WI38 (cell line): Measurements from ENCODE around the gene MICU2.

Experiments
- H3K4me3 ChIP-seq: 2 replicates; pipeline ENCODE4 v1.5.1; 2011; ENCODE audit warnings: low read depth, mild to moderate bottlenecking, control low read depth, low read length
- CTCF ChIP-seq: IDR thresholded peaks from 2 replicates; pipeline ENCODE4 v1.5.1; 2012; ENCODE audit warnings: low read depth, mild to moderate bottlenecking, control low read depth, low read length

MICU2 gene

GRCh38 chr13:21522847-21523246 lies 81.1 kb downstream of the MICU2 start:
- no peak for TF ChIP-seq CTCF
- H3K4me3 ChIP-seq = no peak overlapping the region

DNA sequence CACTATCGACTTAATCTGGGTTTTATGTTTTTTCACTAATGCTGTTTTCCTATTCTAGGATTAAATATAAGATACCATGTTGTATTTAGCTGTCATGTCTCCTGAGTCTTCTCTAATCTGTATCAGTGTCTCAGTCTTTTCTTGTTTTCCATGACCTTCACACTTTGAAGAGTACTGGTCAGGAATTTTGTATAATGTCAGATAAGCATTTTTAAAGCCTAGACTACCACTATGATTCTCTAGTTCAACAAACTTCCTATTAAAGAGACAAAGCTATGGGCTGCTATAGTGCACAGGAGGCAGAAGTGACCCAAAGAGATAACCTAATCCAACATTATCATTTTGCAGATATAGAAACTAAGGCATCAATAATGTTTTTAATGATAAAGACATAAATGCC lies 81.8 kb downstream of the MICU2 start:
- TF ChIP-seq CTCF = no peak
- no peak overlapping the region for H3K4me3 ChIP-seq

DNA sequence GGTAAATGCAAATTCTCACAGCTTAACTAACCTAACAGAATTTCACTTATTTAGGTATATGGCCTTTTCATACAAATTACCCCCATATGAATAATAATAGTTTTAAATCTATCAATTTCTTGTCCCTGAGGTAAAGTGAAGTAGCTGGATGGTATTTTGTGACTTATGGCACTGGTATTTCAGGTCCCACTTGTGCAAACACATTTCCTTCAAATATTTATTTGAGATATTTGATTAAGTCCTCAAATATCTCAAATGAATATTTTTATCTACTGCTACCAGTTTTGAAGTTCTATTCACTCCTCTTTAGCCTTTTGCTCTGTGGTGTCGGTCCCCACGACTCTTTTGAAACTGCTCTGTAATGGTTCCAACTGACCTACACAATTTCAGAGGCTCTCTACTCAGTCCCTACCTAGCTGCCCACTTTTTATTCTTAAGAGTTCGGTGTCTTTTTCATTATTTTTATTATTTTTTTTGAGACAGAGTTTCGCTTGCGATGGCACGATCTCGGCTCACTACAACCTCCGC lies 85.3 kb downstream of the MICU2 start:
- no peak for TF ChIP-seq CTCF
- no peak overlapping the region for H3K4me3 ChIP-seq

GRCh38 chr13:21517576-21517975 lies 86.4 kb downstream of the MICU2 start:
- no peak for TF ChIP-seq CTCF
- no peak overlapping the region for H3K4me3 ChIP-seq

DNA sequence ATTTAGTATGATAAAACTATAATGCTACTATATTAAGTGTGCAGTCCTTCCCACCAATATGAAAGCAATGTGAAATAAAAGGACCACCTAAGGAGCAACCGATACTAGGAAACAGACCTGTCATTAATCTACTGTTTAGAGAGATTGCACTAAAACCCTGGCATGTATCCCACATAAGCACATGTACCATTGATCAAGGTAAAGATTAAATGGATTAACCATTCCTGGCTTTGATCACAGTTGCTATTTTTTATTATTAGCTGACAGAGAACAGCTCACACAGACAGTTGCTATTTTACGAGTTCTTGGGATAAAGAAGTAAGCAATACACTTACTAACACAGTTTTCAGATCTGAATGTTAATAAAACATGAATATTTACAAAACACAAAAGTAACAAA lies 87.2 kb downstream of the MICU2 start:
- no peak for TF ChIP-seq CTCF
- H3K4me3 ChIP-seq = no peak overlapping the region

DNA sequence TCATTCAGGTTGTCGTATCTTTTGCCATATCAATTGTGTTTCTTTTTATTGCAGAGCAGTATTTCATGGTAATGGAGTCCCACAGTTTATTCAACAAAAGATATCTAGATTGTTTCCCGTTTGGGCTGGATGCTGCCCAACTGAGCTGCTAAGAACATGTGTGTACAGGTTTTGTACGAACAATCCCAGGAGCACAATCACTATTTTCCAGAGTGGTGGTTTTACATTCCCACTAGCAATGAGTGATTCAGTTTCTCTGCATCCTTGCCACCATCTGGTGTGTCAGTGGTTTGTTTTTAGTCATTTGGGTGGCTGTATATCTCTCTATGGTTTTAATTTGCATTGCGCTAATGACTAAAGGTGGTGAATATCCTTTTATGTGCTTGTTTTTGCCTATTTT lies 92.1 kb downstream of the MICU2 start:
- TF ChIP-seq CTCF = no peak
- no peak overlapping the region for H3K4me3 ChIP-seq

DNA sequence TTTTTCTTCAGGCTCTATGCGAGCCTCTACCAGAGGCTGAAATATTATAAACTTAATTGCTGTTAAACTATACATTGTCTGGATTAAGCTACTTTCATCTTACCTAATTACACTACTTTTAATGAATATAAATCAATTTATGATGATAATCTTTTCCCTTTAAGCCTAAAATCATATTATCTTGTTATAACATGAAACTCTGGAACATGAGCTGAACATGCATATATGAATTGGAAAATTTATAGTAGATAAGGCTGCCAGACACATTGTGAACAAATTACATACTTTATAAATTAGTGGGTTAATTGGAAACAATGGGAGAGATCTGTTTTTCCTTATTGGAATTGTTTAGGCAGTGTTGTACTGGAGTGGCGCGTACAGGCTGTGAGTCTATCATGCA lies 99.6 kb downstream of the MICU2 start:
- no peak overlapping the region for H3K4me3 ChIP-seq
- no peak for TF ChIP-seq CTCF
